Measurements from ENCODE around the gene INCENP.

Gene INCENP

GRCh38 chr11:62137276-62137861 lies 13.6 kb downstream of the INCENP start:
- no peak overlapping the region for H3K4me3 ChIP-seq (ENCODE audit: low read depth, low read length)
- no peak for TF ChIP-seq CTCF (IDR thresholded peaks at IDR 0.05; ENCODE audit: borderline replicate concordance, insufficient read depth, low read depth, low read length)

- TF ChIP-seq CTCF (IDR thresholded peaks at IDR 0.05; ENCODE audit: borderline replicate concordance, insufficient read depth, low read depth, low read length) = no peak
- H3K4me3 ChIP-seq (ENCODE audit: low read depth, low read length) = no peak overlapping the region
These were observed 14.2 kb downstream of the INCENP start for GRCh38 chr11:62137881-62138629.

- TF ChIP-seq CTCF (IDR thresholded peaks at IDR 0.05; ENCODE audit: borderline replicate concordance, insufficient read depth, low read depth, low read length) = no peak
- H3K4me3 ChIP-seq (ENCODE audit: low read depth, low read length) = no peak overlapping the region
These were observed 15.0 kb downstream of the INCENP start for GRCh38 chr11:62138630-62139425.

GRCh38 chr11:62139526-62140303 lies 15.9 kb downstream of the INCENP start:
- H3K4me3 ChIP-seq (ENCODE audit: low read depth, low read length) = no peak overlapping the region
- TF ChIP-seq CTCF (IDR thresholded peaks at IDR 0.05; ENCODE audit: borderline replicate concordance, insufficient read depth, low read depth, low read length) = no peak

- no peak overlapping the region for H3K4me3 ChIP-seq (ENCODE audit: low read depth, low read length)
- TF ChIP-seq CTCF (IDR thresholded peaks at IDR 0.05; ENCODE audit: borderline replicate concordance, insufficient read depth, low read depth, low read length) = no peak
These were observed 16.7 kb downstream of the INCENP start for GRCh38 chr11:62140304-62141110.
